ENCODE measurements around the gene PRSS57.
"Not testable (repeated sequence)": the region's sequence is repeated elsewhere in the genome, so short reads cannot be mapped to it uniquely, and the experiment has no call there.

PRSS57 gene

GRCh38 chr19:723247-723646 lies 28.0 kb upstream of the PRSS57 start:
- DNase-seq (ENCODE audit: low read depth), result no peak

GRCh38 chr19:722553-723101 lies 27.4 kb upstream of the PRSS57 start:
- DNase-seq (ENCODE audit: low read depth), result no peak

DNA sequence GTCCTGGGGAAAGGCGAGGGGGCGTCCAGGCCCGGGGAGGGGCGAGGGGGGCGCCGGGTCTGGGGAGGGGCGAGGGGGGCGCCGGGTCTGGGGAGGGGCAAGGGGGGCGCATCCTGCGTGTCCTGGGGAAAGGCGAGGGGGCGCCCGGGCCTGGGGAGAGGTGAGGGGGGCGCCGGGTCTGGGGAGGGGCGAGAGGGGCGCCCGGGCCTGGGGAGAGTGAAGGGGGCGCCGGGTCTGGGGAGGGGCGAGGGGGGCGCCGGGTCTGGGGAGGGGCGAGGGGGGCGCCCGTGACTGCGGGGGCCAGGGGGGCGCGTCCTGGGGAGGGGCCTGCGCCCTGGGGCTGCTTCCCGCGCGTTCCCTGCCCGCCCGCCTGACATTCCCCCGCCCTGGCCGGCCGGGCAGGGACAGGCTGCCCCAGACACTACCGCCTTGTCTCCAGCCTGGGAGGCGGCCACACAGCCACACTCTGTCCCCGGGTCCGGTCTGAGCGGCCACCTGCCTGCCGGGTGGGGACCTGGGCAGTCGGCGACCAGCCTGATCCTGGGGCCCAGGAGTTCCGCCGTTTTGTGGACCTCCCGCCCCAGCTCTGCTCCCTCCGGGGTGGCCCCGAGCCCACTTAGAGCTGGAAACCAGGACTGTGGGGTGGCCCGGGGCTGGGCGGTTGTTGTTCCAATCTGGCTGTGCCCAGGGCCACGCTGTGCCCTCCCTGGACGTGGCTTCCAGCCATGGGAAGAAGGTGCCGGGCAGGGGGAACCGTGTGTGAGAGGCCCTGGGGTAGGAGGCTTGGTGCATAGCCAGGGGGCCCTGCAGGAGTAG lies 25.3 kb upstream of the PRSS57 start:
- no peak for DNase-seq (ENCODE audit: low read depth)

- DNase-seq (ENCODE audit: low read depth), result no peak
Measured at GRCh38 chr19:719636-720344, 24.5 kb upstream of the PRSS57 start.

- no peak for DNase-seq (ENCODE audit: low read depth)
Measured at GRCh38 chr19:718991-719512, 23.8 kb upstream of the PRSS57 start.

DNA sequence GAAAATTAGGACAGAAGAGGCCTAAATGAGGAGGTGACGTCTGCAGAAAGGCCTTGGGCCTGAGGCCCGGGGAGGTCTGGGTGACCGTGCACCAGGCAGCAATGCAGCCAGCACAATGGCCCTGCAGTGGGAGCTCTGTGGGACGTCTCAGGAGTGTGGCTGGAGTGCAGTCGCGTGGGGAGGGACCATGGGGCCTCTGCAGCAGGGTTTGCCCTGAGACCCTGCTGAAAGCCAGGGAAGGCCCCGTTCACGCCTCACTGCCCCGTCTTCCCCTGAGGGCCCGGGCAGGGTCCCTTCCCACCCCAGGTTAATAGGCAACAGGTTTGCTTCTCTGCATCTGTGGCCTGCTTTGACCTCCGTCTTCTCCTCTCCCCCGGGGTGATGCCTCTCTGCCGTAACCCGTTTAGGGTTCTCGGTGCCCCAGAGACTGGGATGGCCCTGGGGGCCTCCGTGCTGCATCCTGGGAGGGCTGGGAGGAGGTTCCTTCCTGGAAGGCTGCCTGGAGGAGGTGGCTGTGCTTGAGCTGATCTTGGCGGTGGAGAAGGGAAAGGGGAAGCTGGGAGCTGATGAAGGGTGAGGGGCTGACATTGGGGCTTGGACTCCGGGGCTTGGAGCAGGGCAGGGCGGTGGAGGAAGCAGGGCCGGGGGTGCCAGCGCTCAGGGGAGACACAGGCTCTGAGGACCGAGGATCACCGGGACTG lies 23.1 kb upstream of the PRSS57 start:
- DNase-seq (ENCODE audit: low read depth), result no peak

- no peak for DNase-seq (ENCODE audit: low read depth)
Measured at GRCh38 chr19:715347-715746, 20.1 kb upstream of the PRSS57 start.

- DNase-seq (ENCODE audit: low read depth), result no peak
Measured at GRCh38 chr19:711254-711653, 16.0 kb upstream of the PRSS57 start.

GRCh38 chr19:710767-711166 lies 15.5 kb upstream of the PRSS57 start:
- DNase-seq (ENCODE audit: low read depth), result no peak

GRCh38 chr19:709965-710571 lies 14.8 kb upstream of the PRSS57 start:
- DNase-seq (ENCODE audit: low read depth), result no peak

GRCh38 chr19:709196-709964 lies 14.1 kb upstream of the PRSS57 start:
- no peak for DNase-seq (ENCODE audit: low read depth)

DNA sequence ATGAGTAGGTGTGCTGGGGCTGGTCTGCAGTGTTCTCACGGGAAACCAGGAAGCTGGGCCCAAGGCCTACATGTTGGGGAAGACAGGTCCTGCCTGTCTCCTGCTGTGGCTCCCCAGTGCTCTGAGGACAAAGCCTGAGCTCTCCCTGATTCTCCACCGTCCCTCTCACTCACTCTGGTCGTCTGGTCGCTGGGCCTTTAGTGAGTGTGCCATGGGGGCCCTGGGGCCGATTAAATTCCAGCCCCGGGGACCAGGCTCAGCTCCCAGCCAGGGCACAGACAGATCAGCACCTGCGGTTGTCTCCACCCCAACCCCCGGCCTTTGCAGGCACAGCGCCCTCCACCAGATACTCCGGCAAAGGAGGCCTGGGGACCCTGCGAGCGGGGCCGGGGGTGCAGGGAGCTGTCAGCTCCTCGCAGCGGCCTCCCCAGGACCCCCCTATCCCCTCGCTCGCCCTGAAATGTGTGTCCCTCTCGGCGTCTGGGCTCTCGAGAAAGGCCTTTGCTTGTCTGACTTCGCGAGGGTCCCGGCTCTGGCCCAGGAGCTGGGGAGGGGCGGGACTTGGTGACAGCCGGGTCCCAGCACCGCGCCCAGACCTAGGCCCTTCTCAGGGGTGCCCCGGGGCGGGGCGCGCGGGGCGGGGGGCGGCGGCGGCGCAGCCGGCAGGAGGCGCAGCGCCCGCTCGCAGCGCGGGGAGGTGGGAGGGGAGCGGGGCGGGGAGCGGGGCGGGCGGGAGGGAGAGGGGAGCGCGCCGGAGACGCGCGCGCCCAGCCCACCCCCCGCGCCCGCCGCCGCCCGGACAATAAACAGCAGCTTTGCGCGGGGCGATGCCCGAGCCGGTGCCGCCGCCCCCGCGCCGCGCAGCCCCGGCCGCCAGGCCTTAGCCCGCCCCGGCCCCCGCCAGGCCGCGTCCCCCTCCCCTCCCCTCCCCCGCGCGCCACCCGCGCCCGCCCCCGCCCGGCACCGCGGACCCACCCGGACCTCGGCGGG lies 13.2 kb upstream of the PRSS57 start, which contains the start of gene PALM:
PALM (plus strand) TSS at position 782 of the 990 bp plus-strand sequence. CDS start 212 bp downstream, outside the sequence.
- DNase-seq (ENCODE audit: low read depth), result no peak

DNA sequence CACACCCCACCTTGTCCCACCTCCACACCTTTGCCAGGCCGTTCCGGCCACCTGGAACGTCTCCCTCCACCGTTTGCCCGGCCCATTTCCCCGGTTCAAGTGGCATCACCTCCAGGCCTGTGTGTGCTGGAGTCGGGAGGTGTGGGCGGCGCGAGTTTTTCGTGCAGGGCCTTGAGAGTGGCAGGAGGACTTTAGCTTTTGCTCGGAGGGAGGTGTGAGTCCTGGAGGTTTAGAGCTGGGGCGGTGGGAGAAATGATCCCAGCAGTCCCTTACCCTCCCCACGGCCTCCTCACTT lies 9.1 kb upstream of the PRSS57 start:
- no peak for DNase-seq (ENCODE audit: low read depth)

GRCh38 chr19:703651-704446 lies 8.6 kb upstream of the PRSS57 start:
- DNase-seq (ENCODE audit: low read depth), result no peak

DNA sequence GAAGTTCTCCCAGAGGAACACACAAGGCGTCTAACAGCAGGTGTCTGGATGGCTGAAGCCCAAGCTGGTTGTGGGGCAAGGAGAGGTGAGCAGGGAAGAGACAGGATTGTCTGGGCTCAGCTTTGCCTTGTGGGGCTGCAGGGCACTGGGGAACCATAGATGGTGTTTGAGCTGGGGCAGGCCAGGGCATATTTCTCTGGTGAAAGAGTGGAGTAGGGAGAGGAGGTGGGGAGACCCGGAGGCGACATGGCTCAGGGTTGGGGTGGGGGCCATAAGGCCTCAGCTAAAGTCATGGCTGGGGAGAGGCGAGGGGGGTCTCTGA lies 8.0 kb upstream of the PRSS57 start:
- no peak for DNase-seq (ENCODE audit: low read depth)

GRCh38 chr19:702847-703246 lies 7.6 kb upstream of the PRSS57 start:
- not testable (repeated sequence) for DNase-seq (ENCODE audit: low read depth)

GRCh38 chr19:699885-700284 lies 4.6 kb upstream of the PRSS57 start:
- DNase-seq (ENCODE audit: low read depth), result not testable (repeated sequence)

GRCh38 chr19:698529-698928 lies 3.3 kb upstream of the PRSS57 start:
- DNase-seq (ENCODE audit: low read depth), result not testable (repeated sequence)
